ENCODE measurements around the gene EVA1C.

- TF ChIP-seq CTCF (IDR thresholded peaks at IDR 0.05) = no peak
- TF ChIP-seq POLR2A (IDR thresholded peaks at IDR 0.05) = no peak
Observed at GRCh38 chr21:32548978-32549377, 136.5 kb downstream of the EVA1C start.

Measured in lower leg skin (tissue), 3 donors.